Measurements from ENCODE around the gene CSTPP1. TPM values are rescaled to one million over a fixed set of nuclear protein-coding genes. Genes with fewer than 3 reads are reported as not detected.

The CSTPP1 gene
- total and polyA plus RNA-seq, 2 of the 8 experiments (the other 6 are each of a cell fraction or from before 2014, with no cell fraction given): 24.2 to 28.7 TPM

DNA sequence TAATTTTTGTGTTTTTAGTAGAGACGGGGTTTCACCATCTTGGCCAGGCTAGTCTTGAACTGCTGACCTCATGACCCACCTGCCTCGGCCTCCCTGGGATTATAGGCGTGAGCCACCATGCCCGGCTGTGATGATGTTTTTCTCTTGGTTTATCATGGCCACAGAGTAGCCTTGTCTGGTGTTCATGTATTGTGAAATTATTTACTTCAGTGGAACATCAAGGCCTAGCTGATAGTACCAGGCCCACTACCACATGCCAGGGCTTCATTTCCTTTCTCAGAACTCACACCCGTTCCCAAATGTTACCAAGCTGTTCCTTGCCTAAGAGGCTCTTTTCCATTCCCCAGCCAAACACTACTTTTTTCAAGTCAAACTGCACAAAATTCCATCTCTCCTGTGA lies 272.1 kb downstream of the CSTPP1 start:
- Histone ChIP-seq H3K4ac (replicated peaks; ENCODE audit: insufficient read length, low read depth, low read length) (no peak overlapping the region), H2BK20ac (ENCODE audit: low read length) (peak overlapping the region; percentile 61; the same call in 1 of the 2 replicates), H3K23ac (ENCODE audit: insufficient read length) (no peak overlapping the region), H3K9ac (replicated peaks in 1 of 4; ENCODE audit: extremely low read depth in 1 of 4, low read depth in 3 of 4, low read length in 3 of 4) (no peak overlapping the region; a peak in 1 of 7 replicates), H2AK5ac (ENCODE audit: low read depth, low read length) (peak overlapping the region; percentile 26; the same call in 1 of the 2 replicates), H2BK120ac (replicated peaks; ENCODE audit: low read depth, low read length) (no peak overlapping the region), H3K27me3 (replicated peaks in 1 of 4; ENCODE audit: control insufficient read depth in 3 of 4, extremely low read depth in 1 of 4, insufficient read depth in 3 of 4, low read length in 3 of 4) (no peaks in the 10 kb centered on the region), H3K4me2 (ENCODE audit: insufficient read depth in 1 of 2, low read depth in 2 of 2, low read length in 2 of 2) (no peak overlapping the region), H3K79me1 (ENCODE audit: low read depth, low read length) (no peaks in the 10 kb centered on the region), H3K27ac (ENCODE audit: low read depth, low read length) (no peak overlapping the region), H4K91ac (replicated peaks; ENCODE audit: insufficient read length, low read length) (no peak overlapping the region), H3K9me3 (ENCODE audit: insufficient read depth in 2 of 2, low read depth in 1 of 2, low read length in 1 of 2) (no peaks in the 10 kb centered on the region), H3K14ac (ENCODE audit: insufficient read length) (no peak overlapping the region), H3K36me3 (ENCODE audit: control insufficient read depth in 2 of 4, insufficient read depth in 4 of 4, low read length in 3 of 4) (no peaks in the 10 kb centered on the region), H3K18ac (ENCODE audit: extremely low read depth, low read length) (no peak overlapping the region), H3K23me2 (ENCODE audit: low read depth, low read length) (no peaks in the 10 kb centered on the region), H2BK15ac (ENCODE audit: low read length) (0 out of 2 replicates have a peak overlapping the region, but pooled peaks have one; percentile 61), H3K4me1 (replicated peaks in 1 of 4; ENCODE audit: control insufficient read depth in 3 of 4, insufficient read depth in 4 of 4, low read length in 3 of 4) (peaks cover 2 to 7% (median 5%) of the 10 kb centered on the region in 4 experiments; a peak in 6 of 7 replicates), H3K56ac (replicated peaks; ENCODE audit: insufficient read length, low read depth, low read length) (no peak overlapping the region), H4K8ac (ENCODE audit: extremely low read depth, insufficient read depth, low read length) (no peak overlapping the region), H2BK5ac (ENCODE audit: low read depth, low read length) (no peak overlapping the region), H2AFZ (ENCODE audit: low read length) (no peak overlapping the region), H2BK12ac (ENCODE audit: low read depth, low read length) (no peak overlapping the region), H3K79me2 (ENCODE audit: control insufficient read depth in 1 of 2, insufficient read depth in 2 of 2, low read length in 2 of 2) (no peaks in the 10 kb centered on the region), H3K4me3 (ENCODE audit: extremely low read depth in 1 of 4, insufficient read depth in 2 of 4, low read depth in 3 of 4, low read length in 4 of 4) (no peak overlapping the region), H4K20me1 (replicated peaks in 1 of 2; ENCODE audit: control insufficient read depth in 1 of 2, insufficient read depth in 2 of 2, low read length in 2 of 2) (no peaks in the 10 kb centered on the region), H4K5ac (ENCODE audit: insufficient read length, low read depth, low read length) (no peak overlapping the region)
- 95% methylated on average over 5 of the region's 5 CpGs; no CpG with 5 or more reads in 1 of the 2 experiments for WGBS, 2 experiments (ENCODE audit: extremely low coverage in 1 of 2, insufficient coverage in 1 of 2, insufficient read length in 1 of 2, insufficient replicate concordance in 2 of 2, low coverage in 1 of 2, low lambda C conversion rate in 2 of 2, missing lambda C conversion rate in 1 of 2)
- FAIRE-seq: no peak
- no peak for DNase-seq (ENCODE audit: low read depth in 1 of 2, low spot score in 2 of 2)
- ChIA-PET CTCF (ENCODE audit: partially characterized antibody) (interaction anchor here (1.0 to 21.5 kb wide), 4 partner anchors 15 to 51 kb away, joined by 3 to 247 read pairs (median 4); partner anchors contain the start of genes ARFGAP2 and PACSIN3), POLR2A (ENCODE audit: partially characterized antibody) (interaction anchor here (1.4 to 4.1 kb wide), 2 partner anchors 21 to 508 kb away, joined by 3 to 23 read pairs; partner anchors contain the start of genes ARHGAP1, PACSIN3 and ZNF408)
- TF ChIP-seq SP1 (IDR thresholded peaks at IDR 0.05; ENCODE audit: low read depth, low read length): no peak
- no peak for TF ChIP-seq CTBP2 (IDR thresholded peaks at IDR 0.05; ENCODE audit: borderline replicate concordance, insufficient read depth, insufficient read length, low read length)
- TF ChIP-seq RAD21 (IDR thresholded peaks at IDR 0.05 in 1 of 2, conservative IDR thresholded peaks at IDR 0.05 in 1 of 2; ENCODE audit: low read depth in 2 of 2, low read length in 2 of 2): no peak
- no peak for TF ChIP-seq CREB1 (IDR thresholded peaks at IDR 0.05)
- TF ChIP-seq KDM1A (IDR thresholded peaks at IDR 0.05; ENCODE audit: borderline replicate concordance, low read length): no peak
- TF ChIP-seq TCF12 (IDR thresholded peaks at IDR 0.05; ENCODE audit: low read depth, low read length): no peak
- no peak for TF ChIP-seq JUND (IDR thresholded peaks at IDR 0.05; ENCODE audit: low read length)
- TF ChIP-seq RXRA (IDR thresholded peaks at IDR 0.05; ENCODE audit: insufficient read depth, low read depth, low read length): no peak
- TF ChIP-seq POU5F1 (IDR thresholded peaks at IDR 0.05; ENCODE audit: low read depth, low read length): no peak
- no peak for TF ChIP-seq POLR2A (IDR thresholded peaks at IDR 0.05; ENCODE audit: control extremely low read depth in 1 of 2, low read depth in 2 of 2, low read length in 2 of 2)
- no peak for TF ChIP-seq TAF7 (optimal IDR thresholded peaks at IDR 0.05; ENCODE audit: borderline replicate concordance, low read depth, low read length)
- TF ChIP-seq, protein P1, sequence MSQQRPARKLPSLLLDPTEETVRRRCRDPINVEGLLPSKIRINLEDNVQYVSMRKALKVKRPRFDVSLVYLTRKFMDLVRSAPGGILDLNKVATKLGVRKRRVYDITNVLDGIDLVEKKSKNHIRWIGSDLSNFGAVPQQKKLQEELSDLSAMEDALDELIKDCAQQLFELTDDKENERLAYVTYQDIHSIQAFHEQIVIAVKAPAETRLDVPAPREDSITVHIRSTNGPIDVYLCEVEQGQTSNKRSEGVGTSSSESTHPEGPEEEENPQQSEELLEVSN (IDR thresholded peaks at IDR 0.05): no peak
- no peak for TF ChIP-seq TAF1 (IDR thresholded peaks at IDR 0.05; ENCODE audit: low read depth, low read length)
- no peak for TF ChIP-seq BACH1 (IDR thresholded peaks at IDR 0.05; ENCODE audit: low read length)
